SIG-M5 (cell line): ENCODE measurements around the gene GMPR2.

ENCODE experiments used
- DNase-seq: peaks from one replicate; lab custom pipeline; 2025; lab: John Stamatoyannopoulos, UW

GMPR2 gene

DNA sequence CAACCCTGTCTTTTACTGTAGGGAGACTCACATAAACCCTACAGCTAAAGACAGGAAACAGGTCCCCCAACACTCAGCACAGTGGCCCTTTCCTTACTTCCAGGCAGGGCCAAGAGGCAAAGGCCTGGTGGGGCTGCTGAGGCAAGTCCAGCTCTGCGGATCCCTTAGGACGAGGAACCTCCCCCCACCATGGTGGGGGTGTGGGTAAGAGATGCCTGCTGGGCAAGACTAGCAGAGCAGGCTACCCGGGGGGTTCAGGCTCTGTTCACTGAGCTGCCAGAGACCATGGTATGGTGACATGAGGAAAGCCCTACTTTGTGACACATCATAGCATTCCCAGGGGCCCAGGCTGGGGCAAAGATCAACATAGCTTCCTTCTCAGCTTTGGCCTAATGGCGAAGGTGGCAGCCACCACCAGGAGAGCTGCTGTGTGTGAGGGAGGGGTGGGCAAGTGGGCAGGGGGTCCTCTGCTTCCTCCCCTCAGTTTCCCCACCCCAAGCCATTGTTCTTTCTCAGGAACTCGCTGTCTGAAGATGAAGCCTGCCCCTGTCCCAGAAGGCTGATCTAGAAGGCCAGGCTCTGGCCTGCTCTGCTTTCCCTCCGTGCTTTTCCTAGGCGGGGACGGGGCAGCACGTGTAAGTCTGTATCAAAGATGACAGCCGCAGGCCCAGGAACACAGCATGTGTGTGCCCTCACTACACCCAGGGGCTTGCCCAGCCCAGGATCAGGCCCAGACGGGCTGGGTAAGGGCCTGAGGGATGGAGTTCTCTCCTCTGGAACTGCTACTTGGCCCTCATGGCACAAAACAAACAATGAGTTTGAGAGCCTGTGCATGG is 19.8 kb downstream of the GMPR2 start:
- DNase-seq = no peak

DNA sequence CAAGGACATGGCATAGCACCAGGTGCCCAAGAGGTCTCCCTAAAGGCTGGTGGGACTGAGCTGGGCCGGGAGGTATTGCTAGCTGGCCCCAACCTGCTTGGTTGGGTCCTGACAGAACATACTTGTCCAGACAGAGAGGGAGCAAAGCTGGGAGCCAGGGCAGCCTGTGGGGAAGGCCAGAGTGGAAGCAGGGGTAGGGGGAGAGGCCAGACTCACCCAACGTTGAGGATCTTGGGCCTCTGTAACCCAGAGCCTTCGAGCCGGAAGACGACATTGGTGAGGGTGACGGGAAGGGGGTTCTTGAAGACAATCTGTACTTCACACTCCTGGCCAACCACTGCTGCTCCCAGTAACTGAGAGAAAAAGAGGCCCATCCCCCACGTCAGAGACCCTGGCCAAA is 21.2 kb downstream of the GMPR2 start:
- no peak for DNase-seq

DNA sequence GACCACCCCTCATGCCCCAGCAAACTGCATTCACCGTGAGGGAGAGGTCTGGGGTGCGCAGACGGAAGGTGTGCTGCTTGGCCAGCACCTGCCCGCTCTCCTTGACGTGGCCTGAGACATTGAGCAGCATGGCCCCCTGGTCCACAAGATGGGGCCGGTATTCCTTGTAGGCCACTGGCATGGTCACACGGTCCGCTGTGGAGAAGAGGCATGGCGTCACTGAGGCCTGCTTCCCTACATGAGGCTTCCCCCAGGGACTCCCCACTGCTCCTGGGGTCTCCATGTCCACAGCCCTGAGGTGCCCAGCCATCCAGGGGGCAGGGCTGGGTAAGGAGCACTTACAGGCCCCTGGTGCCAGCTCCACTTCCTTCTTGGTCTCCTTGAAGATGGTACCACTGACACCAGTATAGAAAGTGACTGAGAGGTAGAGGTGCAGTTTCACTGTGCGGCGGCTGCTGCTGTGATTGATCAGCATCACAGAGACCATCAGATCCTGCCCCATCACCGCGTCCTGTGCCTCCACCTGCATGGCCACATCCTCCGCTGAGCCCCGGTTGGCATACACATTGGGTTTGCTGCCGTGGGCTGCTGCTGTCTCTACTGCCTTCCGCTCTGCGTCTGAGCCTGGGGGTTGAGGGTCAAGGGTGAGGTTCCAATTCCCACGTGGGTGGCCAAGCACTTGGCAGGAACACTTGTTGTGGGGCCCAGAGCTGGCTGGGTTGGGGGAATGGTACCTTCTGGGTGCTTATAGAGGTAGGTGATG is 22.1 kb downstream of the GMPR2 start:
- DNase-seq = no peak

DNA sequence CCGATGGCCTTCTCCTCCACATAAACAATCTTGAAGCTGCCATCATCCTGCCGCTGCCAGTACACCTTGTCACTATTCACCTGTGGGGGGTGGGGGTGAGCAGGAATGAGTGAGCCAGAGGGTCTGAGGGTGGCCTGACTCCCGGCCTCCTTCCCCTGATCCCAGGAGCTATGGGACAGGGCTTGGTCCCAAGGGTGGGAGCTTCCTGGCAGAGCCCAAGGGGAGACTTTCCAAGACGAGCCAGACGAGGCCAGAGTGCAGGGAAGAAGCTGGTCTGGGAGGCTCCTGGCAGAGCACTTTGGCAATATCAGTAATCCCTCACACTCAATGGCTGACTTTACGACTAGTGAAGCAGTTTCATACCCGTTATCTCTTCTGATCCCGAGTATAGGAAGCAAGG is 22.7 kb downstream of the GMPR2 start:
- DNase-seq = no peak

DNA sequence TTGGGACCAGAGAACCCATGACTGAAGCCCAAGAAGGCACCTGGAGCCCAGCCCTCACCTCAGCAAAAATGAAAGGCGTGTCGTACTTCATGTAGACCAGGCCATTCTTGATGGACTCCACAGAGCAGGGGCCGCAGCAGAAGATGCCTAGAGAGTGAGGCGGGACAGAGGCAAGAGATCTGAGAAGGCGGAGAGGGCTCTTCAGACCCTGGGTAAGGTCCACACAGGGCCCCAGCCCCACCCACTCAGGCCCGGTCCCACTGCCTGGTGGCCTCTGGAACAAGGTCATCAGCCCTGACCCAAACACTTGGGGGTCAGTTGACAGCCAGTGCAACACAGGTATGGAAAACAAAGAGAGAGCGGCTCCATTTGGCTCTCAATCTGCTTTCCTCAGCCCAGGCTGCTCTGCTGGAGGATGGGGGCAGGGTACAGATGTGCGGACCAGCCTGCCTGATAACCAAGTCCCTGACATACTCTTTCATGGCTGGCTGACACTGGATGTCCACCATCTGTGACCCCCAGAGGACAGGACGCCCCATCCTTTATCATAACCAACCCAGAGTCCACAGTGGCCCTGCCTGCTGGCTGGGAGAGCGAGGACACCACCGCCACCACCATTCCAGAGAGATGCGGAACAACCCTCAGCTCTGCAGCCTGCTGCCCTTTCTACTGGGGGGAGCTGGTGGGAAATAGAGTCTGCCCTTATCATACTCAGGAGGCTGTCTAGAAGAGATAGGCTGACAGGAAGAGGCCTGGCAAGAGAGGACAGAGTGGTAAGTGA is 23.4 kb downstream of the GMPR2 start:
- DNase-seq = no peak

DNA sequence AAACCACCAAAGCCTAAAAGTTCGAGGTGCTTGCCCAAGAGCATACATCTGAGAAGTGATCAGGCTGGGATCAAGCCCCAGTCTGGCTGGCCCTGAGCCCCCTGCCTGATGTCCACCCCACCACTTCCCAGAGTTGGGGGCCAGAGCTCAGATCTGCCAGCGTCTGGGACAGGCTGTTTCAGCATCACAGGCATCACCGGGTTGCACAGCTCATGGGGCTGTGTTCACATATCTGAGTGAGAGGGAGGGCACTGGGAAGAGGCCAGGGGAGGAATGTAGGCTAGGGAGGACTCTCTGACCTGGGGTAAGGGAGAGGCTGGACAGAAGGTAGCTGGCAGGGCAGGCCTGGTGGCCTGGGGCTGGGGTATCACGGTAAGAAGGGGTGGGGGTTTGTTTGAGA is 24.2 kb downstream of the GMPR2 start:
- no peak for DNase-seq

DNA sequence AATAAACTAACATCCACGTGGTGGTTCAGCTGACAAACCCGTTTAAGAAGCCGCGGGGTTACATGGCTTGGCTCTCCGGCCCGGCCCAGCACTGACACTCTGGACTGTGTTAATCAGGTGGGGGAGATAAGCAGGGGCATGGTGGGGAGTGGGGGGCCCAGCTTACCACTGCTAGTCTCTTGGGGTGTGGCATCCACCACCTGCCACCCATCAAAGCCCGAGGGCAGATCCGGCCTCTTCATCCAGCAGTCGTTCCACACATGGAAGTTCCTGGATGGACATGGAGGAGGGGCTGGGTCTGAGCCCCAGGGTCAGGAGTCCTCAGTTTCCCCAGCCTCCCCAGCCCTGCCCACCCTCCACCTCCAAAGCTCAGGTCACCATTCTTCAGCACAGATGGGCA is 25.4 kb downstream of the GMPR2 start:
- no peak for DNase-seq

DNA sequence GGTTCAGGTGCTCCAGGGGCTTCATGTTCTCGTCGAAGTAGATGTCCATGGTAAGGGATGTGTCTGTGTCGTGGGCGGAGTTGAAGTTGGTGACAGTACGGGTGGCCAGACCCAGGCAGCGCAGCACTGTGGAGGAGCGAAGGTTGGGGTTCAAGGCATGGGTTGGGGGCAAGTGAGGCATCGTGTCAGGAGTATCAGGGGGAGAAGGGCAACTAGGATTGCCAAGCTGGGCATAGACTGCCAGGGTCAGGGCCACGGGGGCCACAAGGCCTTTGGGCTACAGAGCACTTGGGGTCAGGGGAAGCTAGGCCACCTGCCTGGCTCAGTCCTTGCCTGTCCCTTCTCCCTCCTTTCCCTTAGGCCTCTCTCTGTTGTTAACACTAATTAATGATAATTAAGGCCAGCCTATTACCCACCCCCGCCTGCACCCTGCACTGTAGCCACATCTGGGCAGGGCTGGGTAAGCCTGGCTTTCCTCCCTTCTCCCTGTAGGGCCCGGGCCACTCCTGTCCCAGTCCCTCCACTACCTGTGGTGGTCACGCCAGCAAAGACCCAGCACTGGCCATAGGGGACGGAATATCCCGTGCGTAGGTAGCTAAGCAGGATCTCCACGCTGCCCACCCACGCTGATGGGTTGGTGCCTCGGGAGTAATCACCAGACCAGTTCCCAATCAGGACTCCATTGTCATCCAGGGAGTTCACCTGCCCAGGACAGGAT is 26.0 kb downstream of the GMPR2 start:
- DNase-seq = no peak

DNA sequence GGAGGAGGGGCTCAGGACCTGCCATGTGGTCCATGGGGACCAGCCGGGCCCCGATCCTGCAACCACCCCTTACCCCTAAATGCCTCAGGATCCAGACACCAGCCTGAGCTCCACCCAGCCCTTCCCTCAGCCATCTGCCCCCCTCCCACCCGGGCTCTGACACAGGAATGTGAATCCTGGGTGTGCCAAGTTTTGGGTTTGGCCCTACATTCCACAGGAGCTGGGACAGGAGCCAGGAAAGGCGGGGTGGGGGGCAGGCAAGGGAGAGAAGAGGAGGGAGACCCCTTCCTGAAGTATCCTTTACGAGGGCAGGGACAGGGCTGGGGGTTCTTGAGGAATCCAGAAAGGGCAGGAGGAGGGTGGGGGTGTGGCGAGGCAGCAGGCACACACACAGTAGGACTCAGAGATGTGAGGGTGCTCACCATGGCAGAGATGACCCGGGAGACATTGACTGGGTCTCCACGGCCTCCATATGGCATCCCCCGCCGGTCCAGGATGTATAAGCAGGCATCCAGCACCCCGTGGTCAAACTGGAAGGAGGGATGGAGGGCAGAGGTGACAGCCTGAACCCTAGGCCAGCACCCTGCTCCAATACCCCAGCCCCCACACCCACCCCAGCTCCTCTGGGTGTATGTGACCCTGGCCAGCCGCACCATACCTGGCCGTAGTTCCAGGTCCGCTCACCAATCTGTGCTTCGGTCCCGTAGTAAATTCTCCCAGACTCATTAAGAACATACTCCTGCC is 26.7 kb downstream of the GMPR2 start:
- no peak for DNase-seq

DNA sequence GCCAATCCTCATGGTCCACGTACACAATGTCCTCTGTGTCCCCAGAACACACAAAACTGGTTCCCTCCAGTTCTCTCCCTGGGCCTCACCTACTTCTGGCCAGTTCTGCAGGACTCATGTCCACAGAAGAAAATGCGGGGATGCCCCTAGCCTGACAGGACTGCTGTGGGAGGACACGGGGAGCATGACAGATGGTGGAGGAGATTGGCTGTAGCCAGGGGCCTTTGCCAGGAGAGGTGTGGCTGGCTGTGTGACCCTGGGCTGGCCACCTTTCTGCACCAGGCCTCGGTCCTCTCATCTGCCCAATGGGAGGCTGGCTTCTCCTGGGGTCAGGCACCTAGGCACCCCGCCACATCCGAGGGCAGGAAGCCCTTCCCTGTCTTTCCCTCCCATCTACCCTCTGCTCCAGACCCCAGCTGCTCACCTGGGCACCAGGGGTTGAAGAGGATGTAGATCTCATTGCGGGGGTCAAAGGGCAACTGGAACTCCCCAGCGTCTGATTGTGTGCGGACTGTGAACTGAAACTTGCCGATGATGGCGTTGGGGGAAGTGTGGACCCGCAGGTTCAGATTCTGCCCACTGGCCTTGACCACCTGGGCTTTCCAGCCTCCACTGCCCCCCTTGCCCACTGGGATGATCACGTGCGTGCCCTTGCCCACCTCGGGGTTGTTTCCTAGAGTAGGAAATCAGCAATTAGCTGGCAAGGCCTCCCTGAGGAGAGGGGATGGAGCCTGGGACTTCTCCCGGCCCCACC is 27.5 kb downstream of the GMPR2 start:
- DNase-seq = no peak

DNA sequence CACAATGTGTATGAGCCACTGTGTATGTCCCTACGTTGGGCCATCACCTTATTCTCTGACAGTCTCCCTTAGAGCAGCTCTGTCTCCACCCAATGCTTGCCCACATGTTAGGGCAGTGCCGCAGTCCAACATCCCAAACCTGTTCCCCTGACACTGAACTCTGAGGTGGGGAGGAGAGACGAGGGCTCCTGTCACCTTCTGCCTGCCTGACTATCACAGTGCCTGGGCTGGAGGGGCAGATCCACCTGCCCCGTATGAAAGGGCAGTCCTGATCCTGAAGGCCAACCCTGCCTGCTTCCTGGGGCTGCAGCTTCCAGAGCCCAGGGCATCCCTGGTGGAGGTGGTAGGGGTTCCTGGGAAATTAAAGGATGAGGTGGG is 28.0 kb downstream of the GMPR2 start:
- DNase-seq = no peak

DNA sequence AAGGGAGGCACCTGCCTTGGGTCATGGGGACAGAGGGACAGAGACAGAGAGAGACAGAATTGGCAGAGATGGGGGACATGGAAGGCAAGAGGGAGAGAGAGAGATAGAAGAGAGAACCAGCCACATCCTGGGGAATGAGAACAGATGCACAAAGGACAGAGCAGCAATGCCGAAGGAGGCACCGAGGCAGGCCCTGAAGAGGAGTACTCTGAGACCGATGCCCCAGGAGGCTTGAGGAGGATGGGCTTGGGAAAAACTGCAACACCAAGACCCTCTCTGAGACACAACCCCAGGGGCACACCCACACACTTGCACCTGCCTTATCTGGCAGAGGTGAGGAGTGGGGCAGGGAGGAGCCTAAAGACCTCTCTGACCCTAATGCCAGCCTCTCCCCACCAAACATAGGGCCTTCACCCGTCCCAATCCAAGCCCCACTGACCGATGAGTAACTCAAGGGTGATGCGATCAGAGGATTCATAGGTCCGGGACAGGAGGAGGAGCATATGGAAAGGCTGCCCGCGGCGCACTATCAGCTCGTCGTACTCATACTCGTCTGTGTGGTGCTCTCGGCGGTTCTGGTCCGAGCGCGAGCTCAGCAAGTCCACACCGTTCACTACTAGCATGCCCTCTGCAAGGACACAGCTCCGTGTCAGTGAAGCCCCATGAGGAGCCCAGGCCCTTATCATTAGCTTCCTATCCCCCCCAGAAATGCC is 28.7 kb downstream of the GMPR2 start:
- no peak for DNase-seq

DNA sequence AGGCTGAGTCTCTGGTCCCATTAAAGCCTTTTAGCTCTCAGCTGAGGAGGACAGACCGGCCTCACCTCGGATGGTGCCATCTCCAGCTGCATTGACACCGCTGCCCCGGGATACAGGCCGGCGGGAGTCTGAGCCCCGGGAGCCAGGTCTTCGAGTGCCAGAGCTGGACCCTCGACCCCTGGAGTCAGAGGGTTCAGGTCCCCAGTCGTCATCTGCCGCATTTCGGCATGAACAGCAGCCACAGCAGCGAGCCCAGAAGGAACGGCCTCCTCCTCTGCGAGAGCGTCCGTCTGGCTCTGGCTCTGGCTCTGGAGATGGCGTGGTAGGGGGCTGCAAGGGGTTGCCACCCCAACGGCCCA is 29.2 kb downstream of the GMPR2 start:
- DNase-seq = no peak

DNA sequence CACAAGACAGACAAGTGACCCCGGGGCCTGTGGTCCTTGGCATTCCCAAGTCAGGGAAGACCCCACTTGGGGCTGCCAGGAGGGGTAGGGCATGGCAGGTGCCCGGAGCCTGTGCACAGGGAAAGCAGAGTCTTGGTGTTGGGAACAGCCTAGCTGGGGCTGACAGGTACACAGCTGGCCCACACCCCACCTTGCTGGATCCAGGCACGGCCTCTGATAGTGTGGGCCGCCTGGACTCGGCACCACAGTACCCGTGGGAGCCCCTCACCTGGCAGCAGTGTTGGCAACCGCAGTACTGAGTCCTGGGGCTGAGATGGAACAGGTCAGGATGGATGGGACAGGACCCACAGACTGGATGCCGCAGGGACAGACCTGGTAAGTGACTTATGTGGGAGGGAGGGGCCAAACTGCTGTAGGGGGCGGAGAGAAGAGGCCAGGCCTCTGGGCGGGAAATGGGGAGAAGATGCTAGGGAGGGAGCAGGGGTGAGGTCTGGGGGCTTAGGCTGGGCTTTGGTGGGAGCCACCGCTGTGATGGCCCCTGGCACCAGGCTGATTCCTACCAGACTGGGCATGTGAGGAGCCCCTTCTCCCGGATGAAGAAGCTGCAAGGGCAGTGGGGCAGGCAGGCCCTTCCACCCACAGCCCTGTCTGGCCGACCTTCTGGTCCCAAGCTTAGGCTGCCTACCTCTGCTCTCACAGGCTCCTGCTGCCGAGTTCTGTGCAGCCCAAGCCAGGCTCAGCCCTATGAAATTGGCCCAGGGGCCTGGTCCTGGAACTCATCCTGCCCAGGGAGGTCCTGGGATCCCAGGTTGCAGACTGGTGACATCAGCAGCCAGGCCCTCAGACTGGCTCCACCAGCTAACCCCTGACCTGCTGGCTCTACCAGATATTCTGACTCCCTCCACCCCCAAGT is 30.3 kb downstream of the GMPR2 start, which contains the start of gene TGM1:
TSS of gene TGM1 (minus strand) at position 357 of the 913 bp plus-strand sequence. CDS start 825 bp downstream, outside the sequence.
- DNase-seq = no peak

DNA sequence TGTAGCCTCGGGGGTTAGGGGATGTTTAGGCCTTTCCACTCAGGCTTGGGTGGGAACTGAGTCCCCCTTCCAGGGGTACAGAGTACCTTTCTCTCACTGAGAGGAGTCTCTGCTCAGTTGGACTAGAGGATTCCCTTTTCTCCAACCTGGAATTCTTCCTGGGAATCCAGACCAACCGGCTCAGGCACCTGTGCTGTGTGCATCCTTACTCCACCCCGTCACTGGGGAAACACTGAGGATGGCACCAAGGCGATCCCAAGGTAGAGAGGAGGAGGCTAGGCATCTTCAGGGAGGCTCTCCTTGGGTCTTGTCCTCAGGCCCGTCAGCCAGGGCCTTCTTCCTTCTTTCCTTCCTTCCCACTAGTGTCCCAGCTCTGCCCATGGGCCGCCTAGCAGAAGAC is 31.1 kb downstream of the GMPR2 start:
- no peak for DNase-seq

DNA sequence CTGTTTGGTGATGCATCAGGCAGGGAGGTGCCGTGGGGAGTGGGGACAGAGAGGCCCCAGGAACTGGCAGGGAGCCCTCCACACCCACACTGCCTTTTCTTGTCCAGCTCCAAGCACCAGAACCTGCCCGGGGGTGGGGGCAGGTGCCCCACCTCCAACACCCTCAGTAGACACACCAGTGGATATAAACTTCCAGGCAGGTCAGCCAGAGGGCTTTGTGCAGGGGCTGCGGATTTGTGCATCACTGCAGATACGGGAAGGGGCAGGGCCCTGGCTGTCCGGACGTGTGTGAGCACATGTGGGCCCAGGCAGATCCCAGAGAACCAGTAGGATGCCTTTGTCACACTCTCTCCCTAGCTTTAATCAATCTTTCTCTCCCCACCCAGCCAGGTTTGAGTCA is 31.6 kb downstream of the GMPR2 start:
- DNase-seq = no peak

DNA sequence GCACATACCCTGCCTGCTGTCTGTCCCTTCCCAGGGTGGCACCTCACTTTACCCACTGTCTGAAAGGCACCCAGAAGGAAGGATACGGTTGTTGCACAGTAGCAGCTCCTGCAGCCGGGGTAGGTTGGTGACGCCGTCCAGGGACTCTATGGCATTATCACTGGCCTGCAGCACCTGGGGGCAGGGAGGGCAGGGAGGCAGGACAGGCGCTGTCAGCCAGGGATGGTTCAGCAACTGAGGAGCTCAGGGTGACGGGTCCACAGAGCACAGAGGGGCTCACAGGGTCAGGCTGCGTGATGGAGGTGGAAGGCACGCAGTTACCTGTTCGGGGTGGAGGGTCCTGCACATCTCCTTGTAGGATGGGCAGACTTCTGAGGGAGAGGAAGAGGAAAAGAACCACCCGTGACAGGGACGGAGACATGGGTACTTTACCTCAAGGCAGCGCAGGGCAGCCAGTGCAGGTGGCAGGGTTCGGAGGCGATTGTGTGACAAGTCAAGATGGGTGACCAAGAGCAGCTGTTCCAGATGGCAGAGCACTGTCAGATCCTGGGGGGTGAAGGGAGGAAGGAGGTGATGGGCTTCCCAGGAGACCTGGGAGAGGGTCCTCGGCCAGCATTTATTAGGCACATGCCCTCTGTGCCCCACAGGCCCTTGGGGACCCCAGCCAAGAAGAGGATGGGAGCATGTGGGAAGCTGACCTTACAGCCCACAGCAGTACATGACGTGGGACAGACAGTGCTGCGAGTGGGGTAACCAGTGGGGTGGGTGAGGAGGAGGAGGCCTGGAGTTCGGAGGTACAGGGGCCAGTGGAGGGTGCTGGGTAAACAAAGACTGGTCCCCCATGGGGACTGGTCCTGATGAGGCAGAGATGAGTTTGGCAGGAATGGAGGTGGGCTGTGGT is 33.9 kb downstream of the GMPR2 start:
- DNase-seq = no peak

DNA sequence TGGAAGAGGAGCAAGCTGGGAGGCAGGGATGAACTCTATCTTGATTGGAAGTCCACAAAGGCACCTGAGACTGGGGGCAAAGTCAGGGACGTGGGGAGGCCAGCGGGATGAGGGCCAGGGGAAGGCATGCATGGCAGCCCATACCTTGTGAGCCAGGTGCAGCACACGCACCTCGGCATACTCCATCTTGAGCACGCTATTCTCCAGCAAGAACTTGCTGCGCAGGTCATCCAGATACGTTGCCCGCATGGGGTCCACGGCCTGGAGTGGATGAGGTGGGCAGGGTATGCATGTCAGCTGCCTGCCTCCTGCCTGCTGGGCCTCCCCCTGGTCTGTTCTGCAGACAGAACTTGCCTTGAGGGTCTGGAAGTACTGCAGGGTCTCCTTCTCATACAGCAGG is 34.8 kb downstream of the GMPR2 start:
- DNase-seq = no peak
